ENCODE data around the gene MNX1.

Gene MNX1

DNA sequence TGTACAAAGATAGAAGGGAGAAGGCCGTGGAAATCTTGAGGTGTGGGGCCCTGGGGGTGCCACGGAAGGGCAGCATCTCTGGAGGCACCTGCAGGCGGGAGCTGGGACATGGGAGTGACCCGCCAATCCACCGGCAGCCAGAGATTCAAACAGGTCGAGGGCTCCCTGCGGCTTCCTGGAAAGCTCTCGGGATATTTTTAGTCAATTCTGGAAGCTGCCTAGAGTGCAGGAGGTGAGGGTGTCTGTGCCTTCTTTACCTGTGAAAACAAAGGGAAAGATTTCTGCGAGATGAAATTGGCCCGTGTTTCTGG is 16.6 kb downstream of the MNX1 start:
- no peak overlapping the region for H3K4me3 ChIP-seq (replicated peaks; ENCODE audit: insufficient read depth, low read length)
- H3K27ac ChIP-seq (replicated peaks), result no peak overlapping the region
- peaks cover 25% of the 10 kb centered on the region for H3K27me3 ChIP-seq (ENCODE audit: insufficient read depth, poor library complexity, severe bottlenecking)
- no peak for TF ChIP-seq SPI1 (IDR thresholded peaks at IDR 0.05; ENCODE audit: borderline replicate concordance, low read depth)
- TF ChIP-seq, protein P1, sequence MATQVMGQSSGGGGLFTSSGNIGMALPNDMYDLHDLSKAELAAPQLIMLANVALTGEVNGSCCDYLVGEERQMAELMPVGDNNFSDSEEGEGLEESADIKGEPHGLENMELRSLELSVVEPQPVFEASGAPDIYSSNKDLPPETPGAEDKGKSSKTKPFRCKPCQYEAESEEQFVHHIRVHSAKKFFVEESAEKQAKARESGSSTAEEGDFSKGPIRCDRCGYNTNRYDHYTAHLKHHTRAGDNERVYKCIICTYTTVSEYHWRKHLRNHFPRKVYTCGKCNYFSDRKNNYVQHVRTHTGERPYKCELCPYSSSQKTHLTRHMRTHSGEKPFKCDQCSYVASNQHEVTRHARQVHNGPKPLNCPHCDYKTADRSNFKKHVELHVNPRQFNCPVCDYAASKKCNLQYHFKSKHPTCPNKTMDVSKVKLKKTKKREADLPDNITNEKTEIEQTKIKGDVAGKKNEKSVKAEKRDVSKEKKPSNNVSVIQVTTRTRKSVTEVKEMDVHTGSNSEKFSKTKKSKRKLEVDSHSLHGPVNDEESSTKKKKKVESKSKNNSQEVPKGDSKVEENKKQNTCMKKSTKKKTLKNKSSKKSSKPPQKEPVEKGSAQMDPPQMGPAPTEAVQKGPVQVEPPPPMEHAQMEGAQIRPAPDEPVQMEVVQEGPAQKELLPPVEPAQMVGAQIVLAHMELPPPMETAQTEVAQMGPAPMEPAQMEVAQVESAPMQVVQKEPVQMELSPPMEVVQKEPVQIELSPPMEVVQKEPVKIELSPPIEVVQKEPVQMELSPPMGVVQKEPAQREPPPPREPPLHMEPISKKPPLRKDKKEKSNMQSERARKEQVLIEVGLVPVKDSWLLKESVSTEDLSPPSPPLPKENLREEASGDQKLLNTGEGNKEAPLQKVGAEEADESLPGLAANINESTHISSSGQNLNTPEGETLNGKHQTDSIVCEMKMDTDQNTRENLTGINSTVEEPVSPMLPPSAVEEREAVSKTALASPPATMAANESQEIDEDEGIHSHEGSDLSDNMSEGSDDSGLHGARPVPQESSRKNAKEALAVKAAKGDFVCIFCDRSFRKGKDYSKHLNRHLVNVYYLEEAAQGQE (IDR thresholded peaks at IDR 0.05; ENCODE audit: insufficient replicate concordance, low read depth), result no peak
- TF ChIP-seq, protein P2, sequence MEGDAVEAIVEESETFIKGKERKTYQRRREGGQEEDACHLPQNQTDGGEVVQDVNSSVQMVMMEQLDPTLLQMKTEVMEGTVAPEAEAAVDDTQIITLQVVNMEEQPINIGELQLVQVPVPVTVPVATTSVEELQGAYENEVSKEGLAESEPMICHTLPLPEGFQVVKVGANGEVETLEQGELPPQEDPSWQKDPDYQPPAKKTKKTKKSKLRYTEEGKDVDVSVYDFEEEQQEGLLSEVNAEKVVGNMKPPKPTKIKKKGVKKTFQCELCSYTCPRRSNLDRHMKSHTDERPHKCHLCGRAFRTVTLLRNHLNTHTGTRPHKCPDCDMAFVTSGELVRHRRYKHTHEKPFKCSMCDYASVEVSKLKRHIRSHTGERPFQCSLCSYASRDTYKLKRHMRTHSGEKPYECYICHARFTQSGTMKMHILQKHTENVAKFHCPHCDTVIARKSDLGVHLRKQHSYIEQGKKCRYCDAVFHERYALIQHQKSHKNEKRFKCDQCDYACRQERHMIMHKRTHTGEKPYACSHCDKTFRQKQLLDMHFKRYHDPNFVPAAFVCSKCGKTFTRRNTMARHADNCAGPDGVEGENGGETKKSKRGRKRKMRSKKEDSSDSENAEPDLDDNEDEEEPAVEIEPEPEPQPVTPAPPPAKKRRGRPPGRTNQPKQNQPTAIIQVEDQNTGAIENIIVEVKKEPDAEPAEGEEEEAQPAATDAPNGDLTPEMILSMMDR (IDR thresholded peaks at IDR 0.05; ENCODE audit: insufficient read depth, low read length), result no peak
- DNase-seq (ENCODE audit: low read depth in 1 of 2, low spot score in 1 of 2), result no peak

DNA sequence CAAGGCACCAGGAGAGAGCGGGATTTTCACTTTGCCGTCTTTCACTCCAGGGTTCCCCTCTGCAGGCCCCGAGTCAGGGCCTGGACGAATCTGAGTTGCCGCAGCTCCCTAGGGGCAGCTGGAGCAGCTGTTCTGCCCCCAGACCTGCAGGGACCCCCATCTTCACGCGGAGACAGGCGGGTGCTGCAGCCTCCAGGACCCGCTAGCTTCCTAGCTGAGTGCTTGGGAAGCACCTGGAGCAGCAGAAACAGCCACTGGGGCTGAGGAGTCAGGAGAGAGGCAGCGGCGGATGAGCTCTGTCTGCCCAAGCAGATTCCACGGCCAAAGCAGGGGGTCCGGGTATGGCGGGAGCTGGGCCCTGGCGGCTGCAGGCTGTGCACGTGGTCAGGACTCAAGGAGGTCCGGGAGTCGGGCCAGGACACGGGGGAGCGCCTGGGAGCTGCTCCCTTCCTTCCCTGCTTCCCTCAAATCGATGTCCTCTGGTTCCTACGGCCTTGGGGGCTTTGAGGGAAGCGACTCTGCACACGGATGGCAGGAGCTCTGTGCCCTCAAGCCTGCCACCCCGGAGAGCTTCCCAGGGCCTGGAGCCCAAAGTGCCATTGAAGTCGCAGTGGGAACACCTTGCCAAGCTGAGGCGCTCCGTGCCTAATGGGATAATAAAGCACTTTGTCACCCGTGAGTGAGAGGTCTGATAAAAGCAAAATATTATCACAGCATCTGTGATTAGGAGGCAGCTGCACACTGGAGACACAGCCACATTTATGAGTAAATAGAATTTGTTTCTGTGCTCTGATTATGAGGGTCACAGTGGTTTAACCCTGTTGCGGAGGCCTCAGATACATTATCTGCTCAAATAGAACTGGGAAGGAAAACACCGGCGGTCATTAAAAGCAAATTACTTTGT is 17.2 kb downstream of the MNX1 start:
- peaks cover 19% of the 10 kb centered on the region for H3K27me3 ChIP-seq (ENCODE audit: insufficient read depth, poor library complexity, severe bottlenecking)
- no peak for DNase-seq (ENCODE audit: low read depth in 1 of 2, low spot score in 1 of 2)
- no peak overlapping the region for H3K4me3 ChIP-seq (replicated peaks; ENCODE audit: insufficient read depth, low read length)
- H3K27ac ChIP-seq (replicated peaks), result no peak overlapping the region
- TF ChIP-seq POLR2AphosphoS5 (IDR thresholded peaks at IDR 0.05; ENCODE audit: low read depth) (no peak), SPI1 (IDR thresholded peaks at IDR 0.05; ENCODE audit: borderline replicate concordance, low read depth) (no peak), GABPA (IDR thresholded peaks at IDR 0.05; ENCODE audit: low read depth) (no peak)
- TF ChIP-seq, protein P1 (IDR thresholded peaks at IDR 0.05; ENCODE audit: insufficient replicate concordance, low read depth), result no peak
- TF ChIP-seq, protein P2 (IDR thresholded peaks at IDR 0.05; ENCODE audit: insufficient read depth, low read length), result no peak

DNA sequence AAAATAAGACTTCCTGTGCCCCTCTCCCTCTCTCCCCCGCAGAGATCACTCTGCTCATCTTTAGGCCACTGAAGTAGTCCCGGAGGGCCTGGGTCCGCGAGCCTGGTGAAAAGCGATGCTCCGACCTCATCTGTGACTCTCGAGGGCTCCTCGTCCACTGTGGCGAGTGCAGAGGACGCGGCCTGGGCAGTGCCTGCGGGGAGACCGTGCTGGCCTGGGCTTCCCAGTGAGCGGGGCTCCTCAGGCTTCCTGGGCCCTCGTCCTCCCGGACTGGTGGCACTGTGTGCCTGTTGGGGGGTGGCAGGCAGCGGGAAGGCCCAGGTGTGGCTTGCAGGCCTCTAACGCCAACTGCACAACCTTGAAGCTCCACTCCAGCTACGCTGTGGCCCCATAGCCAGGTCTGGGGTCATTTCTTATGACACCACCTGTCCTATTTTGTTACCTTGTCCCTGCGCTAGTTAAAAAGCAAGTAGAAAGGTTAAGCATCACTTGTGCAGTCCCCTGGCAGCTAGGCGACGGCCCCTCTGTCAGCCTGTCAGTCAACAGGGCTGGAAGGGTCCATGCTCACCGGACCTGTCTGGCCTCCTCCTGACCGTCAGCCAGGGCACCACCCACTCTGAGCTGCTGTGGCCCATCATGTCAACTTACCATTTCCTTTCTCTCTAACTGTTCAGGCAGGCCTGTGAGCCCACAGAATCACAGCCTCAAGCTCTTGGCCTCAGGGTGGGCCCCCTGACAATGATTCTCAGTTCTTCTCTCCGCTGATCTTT is 20.5 kb downstream of the MNX1 start:
- no peak for DNase-seq (ENCODE audit: low read depth in 1 of 2, low spot score in 1 of 2)
- Histone ChIP-seq H3K4me3 (replicated peaks; ENCODE audit: insufficient read depth, low read length) (no peak overlapping the region), H3K27ac (replicated peaks) (no peak overlapping the region), H3K27me3 (ENCODE audit: insufficient read depth, poor library complexity, severe bottlenecking) (peaks cover 4% of the 10 kb centered on the region)
- TF ChIP-seq, protein P2 (IDR thresholded peaks at IDR 0.05; ENCODE audit: insufficient read depth, low read length), result no peak
- TF ChIP-seq POLR2AphosphoS5 (IDR thresholded peaks at IDR 0.05; ENCODE audit: low read depth) (no peak), GABPA (IDR thresholded peaks at IDR 0.05; ENCODE audit: low read depth) (no peak), SPI1 (IDR thresholded peaks at IDR 0.05; ENCODE audit: borderline replicate concordance, low read depth) (no peak)
- TF ChIP-seq, protein P1 (IDR thresholded peaks at IDR 0.05; ENCODE audit: insufficient replicate concordance, low read depth), result no peak
